GM18526 (cell line): ENCODE data around the gene SPATA3.
A peak's percentile ranks its signal among the peaks of the same experiment; 100 is the strongest.

Experiments
- POLR2A ChIP-seq: IDR thresholded peaks from 3 replicates; pipeline ENCODE4 v1.6.1; 2011; ENCODE audit not compliant: insufficient read length; ENCODE audit errors: extremely low read depth

Gene SPATA3

DNA sequence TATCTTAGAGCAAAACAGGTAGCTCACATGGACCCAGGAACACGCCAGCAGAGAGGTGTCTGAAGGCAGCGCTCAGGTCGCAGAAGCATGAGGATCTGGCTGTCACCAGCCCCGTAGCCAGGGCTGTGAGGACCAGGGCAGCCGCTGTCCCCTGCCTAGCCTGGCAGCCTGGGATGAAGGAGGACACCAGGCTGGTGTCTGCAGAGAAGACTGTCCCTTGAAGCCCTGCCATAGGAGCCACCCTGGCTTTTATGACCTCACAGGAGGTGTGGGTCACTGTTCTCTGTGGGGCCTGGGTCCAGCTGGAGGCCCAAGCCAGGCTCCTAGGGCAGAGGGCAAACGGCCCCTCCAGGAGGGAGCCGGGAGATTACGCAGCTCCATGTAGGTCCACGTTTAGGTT is at the start of gene SPATA3:
Gene SPATA3, plus strand, starts transcription at position 301 of the 400 bp plus-strand sequence. CDS start 113 bp downstream, outside the sequence.
- no peak for TF ChIP-seq POLR2A

DNA sequence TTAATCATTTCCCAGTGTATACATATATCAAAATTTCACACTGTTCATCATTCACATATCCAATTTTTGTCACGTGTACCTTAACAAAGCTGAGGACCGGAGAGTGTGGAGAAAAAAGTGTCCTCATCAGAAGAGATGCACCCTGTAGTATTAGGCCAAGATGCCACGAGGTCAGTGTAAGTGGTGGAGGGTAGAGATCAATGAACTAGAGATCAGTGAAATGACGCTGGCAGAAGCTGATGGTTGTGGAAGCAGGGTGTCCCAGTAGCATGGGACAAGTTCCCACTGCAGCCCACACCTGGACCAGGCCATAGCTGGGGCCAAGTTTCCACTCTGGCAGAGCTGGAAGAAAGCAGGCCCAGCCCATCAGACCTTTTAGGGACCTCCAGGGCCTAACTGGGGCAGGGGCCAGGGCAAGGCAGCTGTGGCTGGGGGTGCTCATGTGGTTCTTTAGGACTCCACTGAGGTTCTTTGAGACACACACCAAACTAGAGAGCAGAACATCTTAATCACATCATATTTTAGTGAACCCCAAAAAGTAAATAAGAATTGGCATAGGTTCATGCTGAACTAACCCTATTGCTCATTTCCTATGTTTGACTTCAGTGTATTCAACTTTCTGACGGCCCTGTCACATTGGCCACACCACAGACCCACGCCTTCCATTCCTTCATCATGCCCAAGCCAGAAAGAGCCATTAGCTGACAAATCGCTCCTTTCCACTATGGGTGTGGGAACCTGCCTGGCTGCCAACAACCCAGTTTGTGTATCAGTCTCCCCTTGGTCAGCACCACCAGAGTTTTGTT is 49.3 kb upstream of the SPATA3 start:
- TF ChIP-seq POLR2A = no peak

DNA sequence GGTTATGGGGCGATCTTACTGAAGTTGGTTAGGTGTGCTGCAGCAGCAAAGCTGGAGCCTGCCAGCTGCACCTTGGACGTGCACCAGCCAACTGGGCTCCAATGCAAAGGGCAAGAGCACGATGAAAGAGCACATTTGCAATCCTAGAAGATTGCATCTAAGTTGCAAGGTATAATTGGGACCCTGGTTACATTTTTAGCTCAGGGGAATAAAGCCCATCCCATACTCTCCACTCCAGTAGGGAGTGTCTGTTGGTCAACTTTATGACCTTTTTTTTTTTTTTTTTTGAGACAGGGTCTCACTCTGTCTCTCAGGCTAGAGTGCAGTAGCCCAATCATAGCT is 48.7 kb upstream of the SPATA3 start:
- no peak for TF ChIP-seq POLR2A

DNA sequence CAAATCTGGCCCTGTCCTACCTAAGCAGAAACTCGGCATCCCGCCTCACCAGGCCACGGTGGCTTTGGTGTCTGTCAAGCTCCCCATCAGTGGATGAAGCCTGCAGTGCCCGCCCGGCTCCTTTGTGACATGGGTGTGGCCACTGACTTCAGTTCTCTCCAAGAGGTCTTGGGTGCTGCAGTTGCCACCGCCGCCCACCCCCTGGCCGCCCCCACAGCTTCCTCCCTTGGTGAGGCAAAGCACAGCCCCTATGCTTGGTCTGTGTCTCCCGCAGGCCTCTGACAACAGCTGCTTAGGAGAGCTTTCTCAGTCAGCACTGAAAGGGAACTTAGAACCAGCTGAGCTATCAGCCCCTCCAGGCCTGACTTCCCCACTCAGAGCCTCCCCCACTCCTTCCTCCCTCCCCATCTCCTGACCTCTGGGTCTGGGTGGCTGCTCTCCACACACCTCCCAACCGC is 48.0 kb upstream of the SPATA3 start:
- no peak for TF ChIP-seq POLR2A

DNA sequence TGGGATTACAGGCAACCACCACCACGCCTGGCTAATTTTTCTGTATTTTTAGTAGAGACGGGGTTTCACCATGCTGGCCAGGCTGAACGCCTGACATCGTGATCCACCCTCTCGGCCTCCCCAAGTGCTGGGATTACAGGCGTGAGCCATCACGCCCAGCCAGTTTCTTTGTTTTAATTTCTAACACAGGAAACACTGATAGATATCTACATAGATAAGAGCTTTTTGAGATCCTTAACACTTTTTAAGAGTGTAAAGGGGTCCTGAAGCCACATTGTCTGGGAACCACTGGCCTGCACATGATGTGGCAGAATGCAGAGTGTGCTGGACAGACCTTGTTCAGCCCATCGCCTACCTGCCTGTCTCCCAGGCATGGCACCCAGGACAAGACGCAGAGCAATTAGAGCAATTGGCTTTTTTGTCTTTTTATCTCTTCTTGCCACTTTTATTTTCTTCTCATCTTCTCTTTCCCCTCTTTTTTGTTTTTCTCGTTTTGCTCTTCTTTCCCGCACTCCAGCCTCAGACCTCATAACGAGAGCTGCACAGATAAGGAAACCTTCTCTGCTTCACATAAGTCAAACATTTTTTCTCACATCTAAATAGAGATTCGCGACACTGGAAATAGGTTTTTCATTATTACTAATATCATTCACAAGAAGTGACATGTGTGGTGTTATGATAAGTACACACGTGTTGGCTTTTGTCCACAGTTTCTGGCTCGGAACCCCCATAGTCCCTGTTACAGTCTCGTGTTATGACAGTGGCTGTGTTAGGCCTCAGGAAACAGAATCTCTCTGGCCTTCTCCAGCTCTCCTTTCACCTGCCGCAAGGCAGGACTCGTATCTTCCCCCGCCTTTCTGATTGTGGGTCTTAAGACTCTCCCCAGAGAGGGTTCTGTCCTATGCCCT is 45.7 kb upstream of the SPATA3 start:
- no peak for TF ChIP-seq POLR2A

DNA sequence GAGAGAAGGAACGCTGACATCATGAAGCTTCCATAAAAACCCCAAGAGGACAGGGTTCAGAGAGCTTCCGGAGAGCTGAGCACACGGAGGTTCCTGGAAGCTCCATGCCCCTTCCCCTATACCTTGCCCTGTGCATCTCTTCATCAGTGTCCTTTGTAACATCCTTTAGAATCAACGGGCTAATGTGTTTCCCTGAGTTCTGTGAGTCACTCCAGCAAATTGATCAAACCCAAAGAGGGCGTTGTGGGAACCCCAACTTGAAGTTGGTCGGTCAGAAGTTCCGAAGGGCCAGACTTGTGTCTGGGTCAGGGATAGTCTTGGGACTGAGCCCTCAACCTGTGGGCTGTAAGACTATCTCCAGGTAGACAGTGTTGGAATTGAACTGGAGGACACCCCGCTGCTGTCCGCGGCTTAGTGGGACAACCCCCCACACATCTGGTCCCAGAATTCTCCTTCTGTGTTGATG is 45.0 kb upstream of the SPATA3 start:
- TF ChIP-seq POLR2A = peak; percentile 51

DNA sequence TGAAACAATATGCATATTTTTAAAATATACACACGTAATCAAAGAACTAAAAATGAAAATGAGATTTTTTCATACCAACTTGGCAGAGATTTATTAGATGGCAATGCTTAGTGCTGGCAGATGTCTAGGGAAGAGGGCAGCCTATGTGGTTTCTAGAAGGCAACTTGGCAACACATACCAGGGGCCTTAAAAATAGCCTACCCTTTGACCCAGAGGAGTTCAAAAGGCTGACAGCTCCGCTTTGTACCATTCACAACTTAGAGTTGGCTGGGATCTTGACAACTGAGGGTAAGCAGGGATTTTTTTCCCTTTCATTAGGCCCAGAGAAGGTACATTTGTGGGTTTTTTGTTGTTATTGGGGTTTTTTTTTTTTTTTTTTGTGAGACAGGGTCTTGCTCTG is 44.5 kb upstream of the SPATA3 start:
- no peak for TF ChIP-seq POLR2A

DNA sequence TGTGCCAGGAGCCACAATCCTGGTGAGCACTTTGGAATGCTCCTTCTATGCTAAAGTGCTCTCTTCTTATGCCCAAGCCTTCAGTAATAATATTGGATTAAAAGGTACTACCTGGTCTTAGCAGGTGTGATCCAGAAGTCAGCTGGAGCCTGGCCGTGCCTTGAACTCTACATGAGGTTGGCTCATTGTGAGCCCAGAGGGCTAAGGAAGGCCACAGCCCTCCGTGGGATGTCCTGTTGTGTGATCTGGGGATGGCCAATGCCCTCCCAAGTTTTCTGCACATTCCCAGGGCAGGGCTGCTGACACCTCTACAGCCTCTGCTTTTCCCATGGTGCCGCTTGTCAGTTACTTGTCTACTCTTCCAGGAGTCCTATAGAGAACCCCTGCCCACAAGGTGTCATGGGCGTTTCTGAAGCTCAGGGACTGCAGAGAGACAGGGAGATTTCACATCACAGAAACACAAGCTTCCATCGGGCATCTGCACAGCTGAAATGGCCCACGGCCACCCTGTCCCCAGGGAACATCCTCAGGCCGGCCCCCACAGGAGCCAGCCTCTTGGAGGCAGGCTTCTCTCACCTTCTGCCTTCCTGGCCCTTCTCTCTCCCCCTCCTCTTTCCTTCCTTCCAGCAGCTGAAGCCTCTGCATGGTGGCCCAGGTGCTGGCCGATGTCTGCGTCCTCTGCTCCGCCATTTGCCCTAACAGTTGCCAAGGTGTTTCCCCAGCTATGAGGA is 43.5 kb upstream of the SPATA3 start:
- TF ChIP-seq POLR2A = no peak

DNA sequence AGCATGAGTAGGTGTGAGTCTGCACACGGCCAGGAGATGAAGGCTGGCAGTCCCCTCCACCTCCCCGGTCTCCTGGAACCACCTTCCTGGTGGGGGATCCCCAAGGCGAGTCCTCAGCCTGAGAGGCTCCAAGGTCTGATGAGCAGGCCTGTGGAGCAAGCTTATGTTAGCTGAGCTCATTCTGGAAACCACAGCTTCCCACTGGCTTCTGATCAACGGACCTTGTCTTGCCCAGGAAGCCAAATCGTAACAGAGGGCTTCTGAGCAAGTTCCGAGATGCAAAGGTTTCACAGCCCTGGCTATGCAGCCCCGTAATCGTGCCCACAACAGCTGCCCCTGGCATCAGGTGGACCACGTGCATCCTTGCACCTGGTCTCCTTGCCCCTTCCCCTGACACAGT is 42.1 kb upstream of the SPATA3 start:
- TF ChIP-seq POLR2A = no peak

DNA sequence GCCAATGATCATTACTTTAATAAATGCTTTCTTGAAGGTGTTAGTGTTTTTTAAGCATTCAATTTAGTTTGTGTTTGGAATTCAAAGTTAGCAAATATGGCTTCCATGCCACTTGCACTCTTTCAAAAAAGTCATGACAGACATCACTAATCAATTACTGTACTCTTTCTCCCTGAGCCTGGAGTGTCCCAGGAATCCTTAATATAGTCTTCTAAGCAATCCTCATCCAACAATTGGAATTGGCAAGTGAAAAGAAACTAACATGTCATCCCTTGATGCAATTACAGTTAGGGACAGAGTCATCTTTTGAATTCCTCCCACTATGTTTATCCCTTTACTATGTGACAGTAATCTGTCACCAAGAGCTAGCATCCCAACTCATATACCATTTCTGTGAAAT is 41.2 kb upstream of the SPATA3 start:
- no peak for TF ChIP-seq POLR2A

DNA sequence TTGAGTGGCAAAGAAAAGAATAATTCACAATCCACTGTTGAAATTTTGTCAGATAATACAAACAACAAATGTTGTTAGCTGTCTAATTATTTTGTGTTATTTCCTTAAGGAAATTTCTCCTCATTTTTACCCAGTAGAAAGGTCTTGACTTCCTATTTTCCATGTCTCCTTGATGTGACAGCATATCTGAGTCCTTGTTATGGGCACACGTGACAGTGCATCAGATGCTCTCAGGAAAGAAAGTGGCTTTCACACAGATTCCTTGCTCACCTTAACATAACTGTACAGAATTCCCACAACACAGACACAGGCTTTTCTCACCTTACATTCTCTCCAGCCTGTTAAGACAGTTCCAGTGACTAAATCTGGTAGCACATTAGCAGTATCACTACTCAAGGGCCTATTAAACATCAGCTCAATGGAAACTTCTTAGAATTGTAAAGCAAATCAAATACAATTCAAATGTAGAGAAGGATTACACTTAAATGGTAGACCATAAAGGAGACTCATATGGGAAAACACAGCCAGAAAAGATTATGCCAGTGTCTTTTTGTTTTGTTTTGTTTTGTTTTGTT is 40.7 kb upstream of the SPATA3 start:
- no peak for TF ChIP-seq POLR2A

DNA sequence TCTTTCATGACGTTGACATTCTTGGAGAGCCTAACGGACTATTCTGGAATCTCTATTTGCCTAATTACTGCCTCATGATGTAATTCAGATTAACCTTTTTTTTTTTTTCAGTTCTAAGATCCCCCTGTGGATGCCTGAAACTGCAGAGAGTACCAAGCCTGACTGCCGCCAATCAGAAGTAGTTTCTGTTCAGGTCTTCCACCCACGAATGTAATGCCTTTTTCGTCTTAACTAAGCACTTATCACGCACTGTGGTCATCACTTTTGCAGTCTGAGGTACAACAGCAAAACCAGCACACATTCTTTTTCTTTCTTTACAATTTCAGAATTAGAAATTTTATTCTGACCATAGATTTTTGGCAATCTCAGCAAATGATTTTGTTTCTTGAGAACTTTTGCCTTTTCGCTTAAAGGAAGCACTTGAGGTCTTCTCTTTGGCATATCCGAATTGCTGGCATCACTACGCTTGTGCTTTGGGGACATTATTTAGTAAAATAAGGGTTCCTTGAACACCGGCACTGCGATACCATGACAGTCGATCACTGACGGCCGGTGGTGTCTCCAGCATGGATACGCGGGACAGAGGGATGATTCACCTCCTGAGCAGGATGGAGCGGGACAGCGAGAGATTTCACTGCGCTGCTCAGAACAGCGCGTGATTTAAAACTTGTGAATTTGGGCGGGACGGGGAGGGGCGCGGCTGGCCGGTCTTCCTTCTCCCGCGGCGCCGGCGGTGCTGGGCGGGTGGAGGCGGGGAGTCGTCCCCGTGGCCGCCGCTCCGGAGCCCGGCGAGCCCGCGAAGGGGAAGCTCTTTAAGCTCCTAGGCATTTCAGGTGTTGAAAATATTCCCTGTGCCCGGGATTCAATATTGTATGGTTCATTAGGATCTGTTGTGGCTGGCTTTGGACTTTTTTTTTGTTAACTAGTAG is 38.8 kb upstream of the SPATA3 start:
- TF ChIP-seq POLR2A = peak; percentile 58

DNA sequence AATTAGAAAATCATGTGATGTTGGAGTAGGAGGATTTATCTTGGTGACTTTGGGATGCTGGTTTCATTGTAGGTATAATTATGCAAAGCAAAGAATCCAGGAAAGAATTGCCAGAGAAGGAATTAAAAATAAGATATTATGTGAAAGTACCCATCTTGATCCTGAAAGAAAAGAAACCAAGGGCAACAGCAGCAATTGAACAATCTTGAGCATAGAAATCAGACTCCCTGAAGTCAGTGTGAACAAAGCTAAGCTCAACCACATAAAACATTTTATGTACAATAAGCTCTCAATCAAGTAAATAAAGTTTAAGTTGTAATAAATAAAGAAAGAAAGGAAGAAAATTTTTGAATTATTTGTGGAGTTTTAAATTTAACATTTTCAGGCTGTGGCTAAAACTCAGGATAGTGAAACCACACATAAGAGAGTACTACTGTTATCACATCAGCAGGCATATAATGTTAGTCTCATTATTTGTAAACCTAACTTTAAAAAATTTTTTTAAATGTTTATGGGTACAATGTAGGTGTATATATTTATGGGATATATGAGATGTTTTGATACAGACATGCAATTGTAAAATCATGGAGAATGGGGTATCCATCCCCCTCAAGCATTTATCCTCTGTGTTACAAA is 38.0 kb upstream of the SPATA3 start:
- no peak for TF ChIP-seq POLR2A
